ENCODE measurements around the gene CCKAR.
A peak's percentile ranks its signal among the peaks of the same experiment; 100 is the strongest.
"Not testable (repeated sequence)": the region's sequence is repeated elsewhere in the genome, so short reads cannot be mapped to it uniquely, and the experiment has no call there.

CCKAR gene

GRCh38 chr4:26510334-26510964 is 20.2 kb upstream of the CCKAR start:
- H3K9me3 ChIP-seq (ENCODE audit: control insufficient read depth in 1 of 2, low read length in 2 of 2), result no peaks in the 10 kb centered on the region
- H3K36me3 ChIP-seq (ENCODE audit: control insufficient read depth in 1 of 2, insufficient read depth in 2 of 2, low read length in 2 of 2), result no peaks in the 10 kb centered on the region
- no peak overlapping the region for H3K4me3 ChIP-seq (ENCODE audit: low read depth in 1 of 2, low read length in 2 of 2)
- H3K4me1 ChIP-seq (ENCODE audit: control insufficient read depth in 1 of 2, insufficient read depth in 2 of 2, low read length in 2 of 2), result peaks cover 0 to 5% of the 10 kb centered on the region in 2 donors
- no peaks in the 10 kb centered on the region for H3K27me3 ChIP-seq (ENCODE audit: low read depth, low read length)
- no peak overlapping the region for H3K27ac ChIP-seq (ENCODE audit: low read length)

GRCh38 chr4:26509681-26510333 is 19.5 kb upstream of the CCKAR start:
- H3K27me3 ChIP-seq (ENCODE audit: low read depth, low read length), result no peaks in the 10 kb centered on the region
- H3K4me1 ChIP-seq (ENCODE audit: control insufficient read depth in 1 of 2, insufficient read depth in 2 of 2, low read length in 2 of 2), result peaks cover 0 to 5% of the 10 kb centered on the region in 2 donors
- no peak overlapping the region for H3K27ac ChIP-seq (ENCODE audit: low read length)
- no peaks in the 10 kb centered on the region for H3K9me3 ChIP-seq (ENCODE audit: control insufficient read depth in 1 of 2, low read length in 2 of 2)
- no peak overlapping the region for H3K4me3 ChIP-seq (ENCODE audit: low read depth in 1 of 2, low read length in 2 of 2)
- no peaks in the 10 kb centered on the region for H3K36me3 ChIP-seq (ENCODE audit: control insufficient read depth in 1 of 2, insufficient read depth in 2 of 2, low read length in 2 of 2)

GRCh38 chr4:26507286-26507685 is 17.0 kb upstream of the CCKAR start:
- H3K36me3 ChIP-seq (ENCODE audit: control insufficient read depth in 1 of 2, insufficient read depth in 2 of 2, low read length in 2 of 2), result no peaks in the 10 kb centered on the region
- peaks cover 0 to 5% of the 10 kb centered on the region in 2 donors for H3K4me1 ChIP-seq (ENCODE audit: control insufficient read depth in 1 of 2, insufficient read depth in 2 of 2, low read length in 2 of 2)
- no peaks in the 10 kb centered on the region for H3K9me3 ChIP-seq (ENCODE audit: control insufficient read depth in 1 of 2, low read length in 2 of 2)
- no peaks in the 10 kb centered on the region for H3K27me3 ChIP-seq (ENCODE audit: low read depth, low read length)
- no peak overlapping the region for H3K4me3 ChIP-seq (ENCODE audit: low read depth in 1 of 2, low read length in 2 of 2)
- H3K27ac ChIP-seq (ENCODE audit: low read length), result no peak overlapping the region

DNA sequence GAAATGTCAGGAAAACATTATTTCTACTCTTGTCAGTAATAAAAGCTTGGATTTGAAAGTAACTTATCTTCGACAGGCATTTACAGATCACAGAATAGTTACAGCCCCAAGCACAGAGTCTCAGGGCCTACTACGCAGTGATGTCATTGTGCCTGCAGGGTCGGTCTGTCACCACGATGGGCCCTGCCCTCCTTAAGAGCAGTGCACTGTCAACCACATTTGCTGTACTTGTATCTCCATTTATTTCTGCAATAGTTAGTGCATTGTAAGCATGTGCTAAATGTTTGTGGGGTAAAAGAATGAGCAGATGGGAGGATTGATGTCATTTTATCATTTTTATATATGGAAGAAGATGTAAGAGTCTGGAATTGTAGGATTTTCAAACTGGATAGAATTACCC is 13.6 kb upstream of the CCKAR start:
- Histone ChIP-seq H3K36me3 (ENCODE audit: control insufficient read depth in 1 of 2, insufficient read depth in 2 of 2, low read length in 2 of 2) (no peaks in the 10 kb centered on the region), H3K27me3 (ENCODE audit: low read depth, low read length) (no peaks in the 10 kb centered on the region), H3K27ac (ENCODE audit: low read length) (no peak overlapping the region), H3K4me1 (ENCODE audit: control insufficient read depth in 1 of 2, insufficient read depth in 2 of 2, low read length in 2 of 2) (no peaks in the 10 kb centered on the region), H3K4me3 (ENCODE audit: low read depth in 1 of 2, low read length in 2 of 2) (peak overlapping the region in 1 of 2 donors; percentile 6), H3K9me3 (ENCODE audit: control insufficient read depth in 1 of 2, low read length in 2 of 2) (peaks cover 0 to 7% of the 10 kb centered on the region in 2 donors)

DNA sequence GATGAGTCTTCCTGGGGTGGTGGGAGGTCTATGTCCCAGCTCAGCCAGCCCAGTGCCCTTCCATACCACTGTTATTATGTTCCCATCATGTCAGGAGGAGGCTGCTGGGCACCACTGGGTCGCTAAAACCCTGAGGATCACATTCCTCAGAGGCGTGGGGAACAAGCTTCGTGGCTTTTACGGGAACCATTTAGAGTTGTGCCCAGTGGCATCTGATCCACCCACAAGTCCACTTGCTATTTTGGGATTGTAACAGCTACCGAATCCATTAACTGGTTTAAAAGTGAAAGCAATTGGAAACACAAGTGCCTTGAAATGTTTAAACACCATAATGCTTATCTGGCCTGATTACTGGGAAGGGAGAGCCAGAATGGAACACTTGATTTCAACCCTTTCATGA is 13.1 kb upstream of the CCKAR start:
- Histone ChIP-seq H3K4me1 (ENCODE audit: control insufficient read depth in 1 of 2, insufficient read depth in 2 of 2, low read length in 2 of 2) (no peaks in the 10 kb centered on the region), H3K9me3 (ENCODE audit: control insufficient read depth in 1 of 2, low read length in 2 of 2) (peaks cover 0 to 7% of the 10 kb centered on the region in 2 donors), H3K4me3 (ENCODE audit: low read depth in 1 of 2, low read length in 2 of 2) (peak overlapping the region in 1 of 2 donors; percentile 6), H3K36me3 (ENCODE audit: control insufficient read depth in 1 of 2, insufficient read depth in 2 of 2, low read length in 2 of 2) (no peaks in the 10 kb centered on the region), H3K27ac (ENCODE audit: low read length) (no peak overlapping the region), H3K27me3 (ENCODE audit: low read depth, low read length) (no peaks in the 10 kb centered on the region)

DNA sequence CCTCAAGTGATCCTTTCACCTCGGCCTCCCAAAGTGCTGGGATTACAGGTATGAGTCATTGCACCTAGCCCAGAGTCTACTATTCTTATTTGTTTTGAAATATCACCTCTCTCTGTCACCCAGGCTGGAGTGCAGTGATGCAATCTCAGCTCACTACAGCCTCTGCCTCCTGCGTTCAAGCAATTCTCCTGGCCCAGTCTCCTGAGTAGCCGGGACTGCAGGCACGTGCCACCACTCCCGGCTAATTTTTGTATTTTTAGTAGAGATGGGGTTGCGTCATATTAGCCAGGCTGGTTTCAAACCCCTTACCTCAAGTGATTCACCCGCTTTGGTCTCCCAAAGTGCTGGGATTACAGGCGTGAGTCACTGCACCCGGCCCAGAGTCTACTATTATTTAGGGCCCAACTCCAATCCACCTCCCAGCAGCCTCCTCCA is 10.3 kb upstream of the CCKAR start:
- H3K27ac ChIP-seq (ENCODE audit: low read length); H3K27me3 ChIP-seq (ENCODE audit: low read depth, low read length); H3K36me3 ChIP-seq (ENCODE audit: control insufficient read depth in 1 of 2, insufficient read depth in 2 of 2, low read length in 2 of 2); H3K9me3 ChIP-seq (ENCODE audit: control insufficient read depth in 1 of 2, low read length in 2 of 2); H3K4me3 ChIP-seq (ENCODE audit: low read depth in 1 of 2, low read length in 2 of 2); H3K4me1 ChIP-seq (ENCODE audit: control insufficient read depth in 1 of 2, insufficient read depth in 2 of 2, low read length in 2 of 2): not testable (repeated sequence)

DNA sequence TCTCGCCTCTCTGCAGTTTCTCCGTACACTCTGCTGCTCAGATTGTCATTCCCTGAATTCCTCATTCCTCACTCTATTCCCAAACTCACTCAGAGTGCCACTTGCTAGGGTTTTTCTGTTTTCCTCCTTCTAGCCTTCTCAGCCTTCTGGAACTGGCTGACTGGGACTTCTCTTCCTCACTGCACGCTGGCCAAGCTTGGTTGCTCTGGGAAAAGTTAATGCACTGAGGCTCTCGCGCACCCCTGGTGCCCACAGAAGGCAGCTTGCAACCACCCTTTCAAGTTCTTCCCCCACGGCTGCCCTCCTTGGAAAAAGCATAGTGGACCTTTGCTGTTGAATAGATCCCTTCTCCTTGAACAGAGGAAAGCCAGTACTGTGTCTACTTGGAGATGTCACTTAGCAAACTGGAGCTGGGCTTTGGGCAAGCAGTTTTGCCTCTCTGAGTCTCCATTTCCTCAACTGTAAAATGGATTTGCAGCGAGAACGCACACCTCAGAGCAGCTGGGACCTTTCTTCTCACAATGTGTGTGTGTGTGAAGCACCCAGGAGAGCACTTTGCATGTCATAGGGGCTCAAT is 6.0 kb upstream of the CCKAR start:
- no peaks in the 10 kb centered on the region for H3K27me3 ChIP-seq (ENCODE audit: low read depth, low read length)
- no peak overlapping the region for H3K27ac ChIP-seq (ENCODE audit: low read length)
- no peak overlapping the region for H3K4me3 ChIP-seq (ENCODE audit: low read depth in 1 of 2, low read length in 2 of 2)
- no peaks in the 10 kb centered on the region for H3K4me1 ChIP-seq (ENCODE audit: control insufficient read depth in 1 of 2, insufficient read depth in 2 of 2, low read length in 2 of 2)
- no peaks in the 10 kb centered on the region for H3K36me3 ChIP-seq (ENCODE audit: control insufficient read depth in 1 of 2, insufficient read depth in 2 of 2, low read length in 2 of 2)
- H3K9me3 ChIP-seq (ENCODE audit: control insufficient read depth in 1 of 2, low read length in 2 of 2), result peaks cover 0 to 7% of the 10 kb centered on the region in 2 donors

DNA sequence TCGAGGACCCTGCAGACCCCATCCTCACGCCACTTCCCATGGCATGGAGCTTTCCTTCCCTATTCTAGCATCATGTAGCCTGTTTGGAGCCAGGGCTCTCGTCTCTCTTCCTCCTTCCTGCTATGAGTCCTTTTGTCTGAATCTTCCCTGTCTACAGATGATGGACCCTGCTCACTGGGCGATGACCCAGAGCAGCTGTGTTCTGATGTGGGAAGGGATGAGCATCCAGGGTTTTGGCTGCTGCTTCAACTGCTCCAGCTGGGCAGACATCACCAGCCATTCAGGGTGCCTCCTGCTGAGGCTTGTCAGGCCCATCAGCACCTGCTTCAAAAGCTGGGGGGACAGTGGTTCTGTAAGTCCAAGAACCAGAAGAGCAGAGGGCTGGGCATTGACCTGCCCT is 3.2 kb upstream of the CCKAR start:
- no peak overlapping the region for H3K27ac ChIP-seq (ENCODE audit: low read length)
- H3K9me3 ChIP-seq (ENCODE audit: control insufficient read depth in 1 of 2, low read length in 2 of 2), result no peaks in the 10 kb centered on the region
- H3K4me3 ChIP-seq (ENCODE audit: low read depth in 1 of 2, low read length in 2 of 2), result no peak overlapping the region
- H3K36me3 ChIP-seq (ENCODE audit: control insufficient read depth in 1 of 2, insufficient read depth in 2 of 2, low read length in 2 of 2), result no peaks in the 10 kb centered on the region
- peaks cover 3% of the 10 kb centered on the region for H3K27me3 ChIP-seq (ENCODE audit: low read depth, low read length)
- H3K4me1 ChIP-seq (ENCODE audit: control insufficient read depth in 1 of 2, insufficient read depth in 2 of 2, low read length in 2 of 2), result no peaks in the 10 kb centered on the region

DNA sequence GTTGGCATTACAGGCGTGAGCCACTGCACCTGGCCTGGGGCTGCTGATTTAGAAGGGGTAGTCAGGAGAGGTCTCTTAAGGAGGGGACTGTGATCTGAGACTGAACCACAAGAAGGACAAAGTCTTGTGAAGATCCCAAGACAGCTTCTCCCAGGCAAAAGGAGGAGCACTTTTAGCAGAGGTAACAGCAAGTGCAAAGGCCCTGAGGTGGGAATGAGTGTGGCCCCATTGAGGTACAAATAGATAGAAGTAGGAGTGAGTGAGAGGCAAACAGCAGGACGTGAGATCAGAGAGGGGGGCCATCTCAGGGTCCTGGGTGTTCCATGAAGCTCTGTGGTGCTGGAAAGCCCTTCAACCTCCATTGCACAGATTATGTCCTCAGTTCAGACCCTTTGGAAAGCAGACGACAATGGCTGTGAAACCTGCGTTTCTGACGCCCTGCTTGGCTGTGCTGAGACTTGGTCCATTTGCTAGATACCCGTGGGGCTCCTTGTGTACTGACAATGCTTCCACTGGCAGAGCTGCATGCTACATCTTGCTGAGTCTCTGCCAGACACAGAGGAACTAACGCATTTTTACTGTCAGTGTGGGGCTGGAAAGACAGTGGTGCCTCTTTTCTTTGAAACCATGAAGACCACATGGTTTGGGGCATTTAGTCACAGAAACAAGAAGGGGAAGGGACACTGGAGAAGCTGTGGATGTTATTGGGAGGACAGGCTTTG is 1.3 kb upstream of the CCKAR start:
- Histone ChIP-seq H3K36me3 (ENCODE audit: control insufficient read depth in 1 of 2, insufficient read depth in 2 of 2, low read length in 2 of 2) (no peaks in the 10 kb centered on the region), H3K4me3 (ENCODE audit: low read depth in 1 of 2, low read length in 2 of 2) (no peak overlapping the region), H3K9me3 (ENCODE audit: control insufficient read depth in 1 of 2, low read length in 2 of 2) (no peaks in the 10 kb centered on the region), H3K4me1 (ENCODE audit: control insufficient read depth in 1 of 2, insufficient read depth in 2 of 2, low read length in 2 of 2) (no peaks in the 10 kb centered on the region), H3K27ac (ENCODE audit: low read length) (no peak overlapping the region), H3K27me3 (ENCODE audit: low read depth, low read length) (peaks cover 3% of the 10 kb centered on the region)

GRCh38 chr4:26490960-26491284 is 638 bp upstream of the CCKAR start:
- H3K36me3 ChIP-seq (ENCODE audit: control insufficient read depth in 1 of 2, insufficient read depth in 2 of 2, low read length in 2 of 2), result no peaks in the 10 kb centered on the region
- no peak overlapping the region for H3K4me3 ChIP-seq (ENCODE audit: low read depth in 1 of 2, low read length in 2 of 2)
- H3K27ac ChIP-seq (ENCODE audit: low read length), result no peak overlapping the region
- no peaks in the 10 kb centered on the region for H3K9me3 ChIP-seq (ENCODE audit: control insufficient read depth in 1 of 2, low read length in 2 of 2)
- H3K27me3 ChIP-seq (ENCODE audit: low read depth, low read length), result peaks cover 3% of the 10 kb centered on the region
- H3K4me1 ChIP-seq (ENCODE audit: control insufficient read depth in 1 of 2, insufficient read depth in 2 of 2, low read length in 2 of 2), result no peaks in the 10 kb centered on the region

GRCh38 chr4:26489101-26489985 is 941 bp downstream of the CCKAR start:
- H3K27ac ChIP-seq (ENCODE audit: low read length), result no peak overlapping the region
- peaks cover 3% of the 10 kb centered on the region for H3K27me3 ChIP-seq (ENCODE audit: low read depth, low read length)
- H3K36me3 ChIP-seq (ENCODE audit: control insufficient read depth in 1 of 2, insufficient read depth in 2 of 2, low read length in 2 of 2), result no peaks in the 10 kb centered on the region
- no peaks in the 10 kb centered on the region for H3K4me1 ChIP-seq (ENCODE audit: control insufficient read depth in 1 of 2, insufficient read depth in 2 of 2, low read length in 2 of 2)
- no peaks in the 10 kb centered on the region for H3K9me3 ChIP-seq (ENCODE audit: control insufficient read depth in 1 of 2, low read length in 2 of 2)
- no peak overlapping the region for H3K4me3 ChIP-seq (ENCODE audit: low read depth in 1 of 2, low read length in 2 of 2)
